GM12873 (cell line): Measurements from ENCODE around the gene KMT5B.

ENCODE experiments used
- CTCF ChIP-seq: IDR thresholded peaks from 2 replicates; pipeline ENCODE4 v1.5.1; 2012; ENCODE audit warnings: low read depth, mild to moderate bottlenecking, moderate library complexity, low read length, control low read depth; ENCODE audit not compliant: insufficient read depth; ENCODE audit errors: missing control alignments

The KMT5B gene

GRCh38 chr11:68163691-68164090, 49.4 kb downstream of the KMT5B start:
- TF ChIP-seq CTCF: no peak

- TF ChIP-seq CTCF: no peak
Observed at GRCh38 chr11:68160100-68160695, 52.9 kb downstream of the KMT5B start.

- TF ChIP-seq CTCF: no peak
Observed at GRCh38 chr11:68159665-68160064, 53.4 kb downstream of the KMT5B start.

- TF ChIP-seq CTCF: no peak
Observed at GRCh38 chr11:68159161-68159560, 53.9 kb downstream of the KMT5B start.

- no peak for TF ChIP-seq CTCF
Observed at GRCh38 chr11:68158580-68158979, 54.5 kb downstream of the KMT5B start.

GRCh38 chr11:68153742-68154141, 59.4 kb downstream of the KMT5B start:
- TF ChIP-seq CTCF: no peak

GRCh38 chr11:68150037-68150436, 63.1 kb downstream of the KMT5B start:
- no peak for TF ChIP-seq CTCF
